Measurements from ENCODE around the gene PACS2. TPM values are rescaled to one million over a fixed set of nuclear protein-coding genes. Genes with fewer than 3 reads are reported as not detected.
"Not testable (repeated sequence)": the region's sequence is repeated elsewhere in the genome, so short reads cannot be mapped to it uniquely, and the experiment has no call there.

The PACS2 gene
- polyA plus RNA-seq, 3 donors = 40.6 to 82.1 (median 56.0) TPM

GRCh38 chr14:105355850-105356604, 41.5 kb downstream of the PACS2 start:
- WGBS, 3 donors = 93 to 96% (median 94%) methylated on average over 19 to 22 of the region's 22 CpGs
- no peak overlapping the region for H3K27ac ChIP-seq (ENCODE audit: low read depth, low read length)

GRCh38 chr14:105356927-105357326, 42.4 kb downstream of the PACS2 start:
- H3K27ac ChIP-seq (ENCODE audit: low read depth, low read length) = no peak overlapping the region
- 77 to 87% (median 85%) methylated on average over 9 of the region's 9 CpGs for WGBS, 3 donors

GRCh38 chr14:105357626-105358025, 43.1 kb downstream of the PACS2 start:
- H3K27ac ChIP-seq (ENCODE audit: low read depth, low read length) = no peak overlapping the region
- 97% methylated on average over 17 of the region's 17 CpGs for WGBS, 3 donors

GRCh38 chr14:105358140-105358846, 43.7 kb downstream of the PACS2 start:
- 92 to 96% (median 96%) methylated on average over 25 of the region's 25 CpGs for WGBS, 3 donors

GRCh38 chr14:105358943-105359342, 44.4 kb downstream of the PACS2 start:
- no peak overlapping the region for H3K27ac ChIP-seq (ENCODE audit: low read depth, low read length)
- 95 to 96% (median 95%) methylated on average over 16 of the region's 16 CpGs for WGBS, 3 donors

More at GRCh38 chr14:105358140-105358846, 43.7 kb downstream of the PACS2 start:
- H3K27ac ChIP-seq (ENCODE audit: low read depth, low read length) = no peak overlapping the region

- 96 to 98% (median 96%) methylated on average over 9 to 10 of the region's 10 CpGs for WGBS, 3 donors
- not testable (repeated sequence) for H3K27ac ChIP-seq (ENCODE audit: low read depth, low read length)
Measured at GRCh38 chr14:105361412-105361811, 46.9 kb downstream of the PACS2 start.

GRCh38 chr14:105363847-105364708, 49.5 kb downstream of the PACS2 start:
- WGBS, 3 donors = 12 to 21% (median 15%) methylated on average over 37 to 54 of the region's 58 CpGs
- H3K27ac ChIP-seq (ENCODE audit: low read depth, low read length) = no peak overlapping the region

- WGBS, 3 donors = 92 to 93% (median 92%) methylated on average over 11 of the region's 11 CpGs
- H3K27ac ChIP-seq (ENCODE audit: low read depth, low read length) = no peak overlapping the region
Measured at GRCh38 chr14:105365101-105365500, 50.6 kb downstream of the PACS2 start.

- no peak overlapping the region for H3K27ac ChIP-seq (ENCODE audit: low read depth, low read length)
- WGBS, 3 donors = 96 to 97% (median 96%) methylated on average over 12 of the region's 12 CpGs
Measured at GRCh38 chr14:105365681-105366080, 51.1 kb downstream of the PACS2 start.

- 92 to 95% (median 94%) methylated on average over 23 of the region's 23 CpGs for WGBS, 3 donors
- H3K27ac ChIP-seq (ENCODE audit: low read depth, low read length) = no peak overlapping the region
Measured at GRCh38 chr14:105366386-105367074, 52.0 kb downstream of the PACS2 start.

- 91 to 93% (median 91%) methylated on average over 29 to 34 of the region's 34 CpGs for WGBS, 3 donors
- no peak overlapping the region for H3K27ac ChIP-seq (ENCODE audit: low read depth, low read length)
Measured at GRCh38 chr14:105367116-105368031, 52.8 kb downstream of the PACS2 start.

GRCh38 chr14:105368032-105368417, 53.5 kb downstream of the PACS2 start:
- WGBS, 3 donors = 93 to 96% (median 94%) methylated on average over 20 of the region's 20 CpGs
- H3K27ac ChIP-seq (ENCODE audit: low read depth, low read length) = no peak overlapping the region

GRCh38 chr14:105368426-105368825, 53.9 kb downstream of the PACS2 start:
- 92 to 94% (median 92%) methylated on average over 20 of the region's 20 CpGs for WGBS, 3 donors

GRCh38 chr14:105368910-105369652, 54.5 kb downstream of the PACS2 start:
- H3K27ac ChIP-seq (ENCODE audit: low read depth, low read length) = no peak overlapping the region
- WGBS, 3 donors = 92 to 95% (median 93%) methylated on average over 26 to 29 of the region's 29 CpGs

More at GRCh38 chr14:105368426-105368825, 53.9 kb downstream of the PACS2 start:
- no peak overlapping the region for H3K27ac ChIP-seq (ENCODE audit: low read depth, low read length)

GRCh38 chr14:105369653-105370040, 55.1 kb downstream of the PACS2 start:
- no peak overlapping the region for H3K27ac ChIP-seq (ENCODE audit: low read depth, low read length)
- 96 to 97% (median 97%) methylated on average over 26 to 28 of the region's 28 CpGs for WGBS, 3 donors

- H3K27ac ChIP-seq (ENCODE audit: low read depth, low read length) = no peak overlapping the region
- 84 to 87% (median 87%) methylated on average over 11 of the region's 11 CpGs for WGBS, 3 donors
Measured at GRCh38 chr14:105374389-105374788, 59.8 kb downstream of the PACS2 start.

- H3K27ac ChIP-seq (ENCODE audit: low read depth, low read length) = no peak overlapping the region
- 46 to 79% (median 50%) methylated on average over 4 of the region's 4 CpGs for WGBS, 3 donors
Measured at GRCh38 chr14:105375635-105376057, 61.1 kb downstream of the PACS2 start.
